Panc1 (cell line): ENCODE measurements around the gene PALD1. TPM values are rescaled to one million over a fixed set of nuclear protein-coding genes. Genes with fewer than 3 reads are reported as not detected.

ENCODE experiments used
- ATAC-seq: fragments of 200-7000 bp; cut with Tn5 transposase; 2 replicates; pipeline ENCODE4 v1.9.1; 2020; ENCODE audit warnings: mild to moderate bottlenecking, moderate library complexity
- BruUV-seq: library from RNA; stranded (reverse); fragments of 400-500 nt; replicated peaks from 2 replicates; lab custom pipeline; 2021; lab: Mats Ljungman, UMichigan
- CTCF ChIA-PET: fragments of 300-600 bp; sonication (Branson Sonifier 250); formaldehyde crosslinking; loops from one replicate; lab custom pipeline; 2022; ENCODE audit warnings: antibody characterized with exemption; lab: Charles Lee
- POLR2A ChIA-PET: fragments of 300-600 bp; sonication (Branson Sonifier 250); formaldehyde crosslinking; loops from one replicate; lab custom pipeline; 2022; ENCODE audit warnings: antibody characterized with exemption; lab: Charles Lee
- DNase-seq: peaks from one replicate; pipeline ENCODE4 v3.0.0-alpha.2; 2010; ENCODE audit warnings: low read depth, low spot score
- H3K27ac ChIP-seq: 2 replicates; pipeline ENCODE4 v1.5.1; 2011; ENCODE audit warnings: mild to moderate bottlenecking, low read length, inconsistent platforms
- H3K27me3 ChIP-seq: fragments of 200-500 bp; sonication (Bioruptor generic); 2 replicates; pipeline ENCODE4 v1.6.0; 2014; ENCODE audit warnings: low read length, inconsistent platforms; ENCODE audit not compliant: control insufficient read depth, insufficient read depth
- H3K36me3 ChIP-seq: fragments of 200-500 bp; sonication (Bioruptor generic); 2 replicates; pipeline ENCODE4 v1.5.1; 2014; ENCODE audit warnings: inconsistent platforms, mild to moderate bottlenecking, low read length, moderate library complexity; ENCODE audit not compliant: control insufficient read depth, insufficient read depth
- H3K4me1 ChIP-seq: 2 replicates; pipeline ENCODE4 v1.5.1; 2011; ENCODE audit warnings: inconsistent platforms, mild to moderate bottlenecking, low read length, moderate library complexity; ENCODE audit not compliant: control insufficient read depth, insufficient read depth
- H3K4me3 ChIP-seq, 2 experiments: 2 replicates each; pipeline ENCODE4 v1.5.1; 2011 to 2012; ENCODE audit warnings: low read depth in 2 of 2, low read length in 2 of 2, mild to moderate bottlenecking in 2 of 2, inconsistent platforms in 1 of 2, moderate library complexity in 1 of 2
- H3K9me3 ChIP-seq: fragments of 200-500 bp; sonication (Bioruptor generic); 2 replicates; pipeline ENCODE4 v1.5.1; 2014; ENCODE audit warnings: low read depth, mild to moderate bottlenecking, inconsistent platforms, low read length, moderate library complexity; ENCODE audit not compliant: control insufficient read depth, insufficient read depth
- POLR2AphosphoS5 ChIP-seq: IDR thresholded peaks from 2 replicates; pipeline ENCODE4 v1.6.1; 2012; ENCODE audit warnings: mild to moderate bottlenecking, low read depth, low read length, moderate library complexity
- SIN3A ChIP-seq: IDR thresholded peaks from 2 replicates; pipeline ENCODE4 v1.6.1; 2012; ENCODE audit warnings: low read depth, mild to moderate bottlenecking, low read length, moderate library complexity, borderline replicate concordance; ENCODE audit not compliant: insufficient read depth
- TCF7L2 ChIP-seq: IDR thresholded peaks from 2 replicates; pipeline ENCODE4 v1.6.1; 2011; ENCODE audit warnings: mild to moderate bottlenecking, low read depth, low read length, inconsistent platforms
- in situ Hi-C: cut with HindIII; loops from 2 replicates; pipeline ENCODE4 v1.10.0; 2016; ENCODE audit warnings: low sequenced_read_pairs, low pct_unique_long_range_greater_than_20kb
- intact Hi-C: fragments of 100-400 bp; cut with micrococcal nuclease; formaldehyde crosslinking; loops from one replicate; pipeline ENCODE4 v1.10.0; 2022; ENCODE audit not compliant: unreplicated experiment
- total RNA-seq: library from RNA; stranded (reverse); gene quantifications from one replicate; pipeline ENCODE4 v1.2.1, GENCODE V29; 2021; ENCODE audit not compliant: unreplicated experiment
- TF ChIP-seq, protein P1 (sequence below): fragments of 450-650 bp; IDR thresholded peaks from 2 replicates; pipeline ENCODE4 v1.5.1; 2017; ENCODE audit warnings: mild to moderate bottlenecking
- TF ChIP-seq, protein P2 (sequence below), 2 experiments: IDR thresholded peaks; 2 replicates each; pipeline ENCODE4 v1.6.1; 2011 to 2012; ENCODE audit warnings: low read depth in 2 of 2, control low read depth in 1 of 2, low read length in 1 of 2, mild to moderate bottlenecking in 1 of 2, moderate library complexity in 1 of 2; ENCODE audit not compliant: insufficient read depth in 1 of 2

The PALD1 gene
- total RNA-seq, 1 experiment from 2014 or later: 3.0 TPM

DNA sequence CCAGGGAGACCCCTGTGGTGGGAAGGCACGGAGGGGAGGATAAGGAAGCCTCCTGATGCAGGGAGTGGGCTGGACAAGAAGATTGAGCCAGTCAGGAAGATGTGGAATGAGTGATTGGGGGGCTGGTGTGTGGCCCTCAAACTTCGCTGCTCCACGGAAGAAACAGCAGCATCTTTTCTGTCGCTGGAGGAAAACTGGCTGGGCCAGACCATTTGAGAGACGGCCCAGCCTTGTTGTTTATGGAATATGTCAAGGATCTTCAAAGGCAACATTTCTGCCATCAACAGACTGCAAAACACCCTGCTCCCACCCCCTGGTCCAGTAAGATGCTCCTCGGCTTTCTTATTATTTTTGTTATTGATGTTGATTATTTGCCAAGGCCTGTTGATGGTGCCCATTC, 29.4 kb downstream of the PALD1 start:
- H3K9me3 ChIP-seq: no peaks in the 10 kb centered on the region
- DNase-seq: no peak
- in situ Hi-C loops (no loop called here), intact Hi-C loops (no loop called here)
- no peaks in the 10 kb centered on the region for H3K27me3 ChIP-seq
- H3K4me3 ChIP-seq: no peak overlapping the region
- H3K36me3 ChIP-seq: no peaks in the 10 kb centered on the region
- CTCF ChIA-PET: no interaction called here
- BruUV-seq: no TSS peak
- no peak overlapping the region for H3K27ac ChIP-seq
- TF ChIP-seq TCF7L2 (no peak), POLR2AphosphoS5 (no peak), SIN3A (no peak)
- TF ChIP-seq, protein P1, sequence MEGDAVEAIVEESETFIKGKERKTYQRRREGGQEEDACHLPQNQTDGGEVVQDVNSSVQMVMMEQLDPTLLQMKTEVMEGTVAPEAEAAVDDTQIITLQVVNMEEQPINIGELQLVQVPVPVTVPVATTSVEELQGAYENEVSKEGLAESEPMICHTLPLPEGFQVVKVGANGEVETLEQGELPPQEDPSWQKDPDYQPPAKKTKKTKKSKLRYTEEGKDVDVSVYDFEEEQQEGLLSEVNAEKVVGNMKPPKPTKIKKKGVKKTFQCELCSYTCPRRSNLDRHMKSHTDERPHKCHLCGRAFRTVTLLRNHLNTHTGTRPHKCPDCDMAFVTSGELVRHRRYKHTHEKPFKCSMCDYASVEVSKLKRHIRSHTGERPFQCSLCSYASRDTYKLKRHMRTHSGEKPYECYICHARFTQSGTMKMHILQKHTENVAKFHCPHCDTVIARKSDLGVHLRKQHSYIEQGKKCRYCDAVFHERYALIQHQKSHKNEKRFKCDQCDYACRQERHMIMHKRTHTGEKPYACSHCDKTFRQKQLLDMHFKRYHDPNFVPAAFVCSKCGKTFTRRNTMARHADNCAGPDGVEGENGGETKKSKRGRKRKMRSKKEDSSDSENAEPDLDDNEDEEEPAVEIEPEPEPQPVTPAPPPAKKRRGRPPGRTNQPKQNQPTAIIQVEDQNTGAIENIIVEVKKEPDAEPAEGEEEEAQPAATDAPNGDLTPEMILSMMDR: no peak
- TF ChIP-seq, protein P2, sequence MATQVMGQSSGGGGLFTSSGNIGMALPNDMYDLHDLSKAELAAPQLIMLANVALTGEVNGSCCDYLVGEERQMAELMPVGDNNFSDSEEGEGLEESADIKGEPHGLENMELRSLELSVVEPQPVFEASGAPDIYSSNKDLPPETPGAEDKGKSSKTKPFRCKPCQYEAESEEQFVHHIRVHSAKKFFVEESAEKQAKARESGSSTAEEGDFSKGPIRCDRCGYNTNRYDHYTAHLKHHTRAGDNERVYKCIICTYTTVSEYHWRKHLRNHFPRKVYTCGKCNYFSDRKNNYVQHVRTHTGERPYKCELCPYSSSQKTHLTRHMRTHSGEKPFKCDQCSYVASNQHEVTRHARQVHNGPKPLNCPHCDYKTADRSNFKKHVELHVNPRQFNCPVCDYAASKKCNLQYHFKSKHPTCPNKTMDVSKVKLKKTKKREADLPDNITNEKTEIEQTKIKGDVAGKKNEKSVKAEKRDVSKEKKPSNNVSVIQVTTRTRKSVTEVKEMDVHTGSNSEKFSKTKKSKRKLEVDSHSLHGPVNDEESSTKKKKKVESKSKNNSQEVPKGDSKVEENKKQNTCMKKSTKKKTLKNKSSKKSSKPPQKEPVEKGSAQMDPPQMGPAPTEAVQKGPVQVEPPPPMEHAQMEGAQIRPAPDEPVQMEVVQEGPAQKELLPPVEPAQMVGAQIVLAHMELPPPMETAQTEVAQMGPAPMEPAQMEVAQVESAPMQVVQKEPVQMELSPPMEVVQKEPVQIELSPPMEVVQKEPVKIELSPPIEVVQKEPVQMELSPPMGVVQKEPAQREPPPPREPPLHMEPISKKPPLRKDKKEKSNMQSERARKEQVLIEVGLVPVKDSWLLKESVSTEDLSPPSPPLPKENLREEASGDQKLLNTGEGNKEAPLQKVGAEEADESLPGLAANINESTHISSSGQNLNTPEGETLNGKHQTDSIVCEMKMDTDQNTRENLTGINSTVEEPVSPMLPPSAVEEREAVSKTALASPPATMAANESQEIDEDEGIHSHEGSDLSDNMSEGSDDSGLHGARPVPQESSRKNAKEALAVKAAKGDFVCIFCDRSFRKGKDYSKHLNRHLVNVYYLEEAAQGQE (IDR thresholded peaks at IDR 0.05; ENCODE audit: insufficient read depth in 1 of 2, low read depth in 2 of 2, low read length in 1 of 2): no peak
- H3K4me1 ChIP-seq: no peaks in the 10 kb centered on the region
- POLR2A ChIA-PET: no interaction called here
- no peak for ATAC-seq

DNA sequence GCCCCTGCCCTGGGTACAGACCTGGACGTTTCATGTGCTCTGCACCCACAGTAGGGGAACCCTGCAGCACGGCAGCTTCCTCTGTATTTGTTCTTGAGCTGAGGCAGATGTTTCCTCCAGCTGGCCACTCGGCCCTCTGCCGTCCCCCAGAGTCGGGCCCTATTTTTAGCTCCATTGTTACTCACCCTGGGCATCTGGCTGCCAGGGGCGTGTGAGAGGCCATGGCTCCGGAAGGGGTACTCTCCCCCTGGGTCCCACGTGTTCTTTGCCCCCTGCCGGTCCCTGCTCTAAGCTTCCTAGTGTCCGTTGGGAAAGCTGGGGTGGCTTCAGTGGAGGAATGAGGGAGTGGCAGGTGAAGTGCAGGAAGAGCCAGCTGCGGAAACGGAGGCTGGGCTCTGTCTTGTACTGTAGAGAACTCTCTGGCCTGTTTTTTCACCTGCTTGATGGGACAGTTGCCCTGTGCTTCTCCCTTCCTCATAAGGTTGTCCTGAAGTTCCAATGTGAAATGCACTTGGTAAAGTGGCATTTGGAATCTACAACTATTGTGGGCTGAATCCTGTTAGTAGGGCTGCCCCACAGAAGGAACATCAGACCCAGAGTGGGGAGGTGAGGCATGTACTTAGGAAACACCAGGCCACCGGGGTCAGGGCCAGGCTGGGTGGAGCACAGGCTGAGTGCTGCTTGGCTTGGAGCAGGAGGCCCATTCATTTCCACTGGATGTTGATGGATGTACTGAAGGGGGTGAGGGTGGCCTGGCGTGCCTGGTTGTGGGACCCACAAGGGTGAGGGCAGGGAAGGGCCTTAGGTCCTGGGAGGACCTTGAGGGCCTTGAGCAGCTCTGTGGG, 30.6 kb downstream of the PALD1 start:
- Histone ChIP-seq H3K27ac (no peak overlapping the region), H3K9me3 (no peaks in the 10 kb centered on the region), H3K4me3 (no peak overlapping the region), H3K27me3 (no peaks in the 10 kb centered on the region), H3K36me3 (no peaks in the 10 kb centered on the region), H3K4me1 (no peaks in the 10 kb centered on the region)
- intact Hi-C loops: no loop called here
- CTCF ChIA-PET: interaction anchor here (0.6 kb wide), 1 partner anchor 28 kb away, joined by 4 read pairs; no protein-coding TSS in a partner anchor
- no peak for TF ChIP-seq POLR2AphosphoS5
- TF ChIP-seq, protein P1: no peak
- TF ChIP-seq, protein P2 (IDR thresholded peaks at IDR 0.05; ENCODE audit: insufficient read depth in 1 of 2, low read depth in 2 of 2, low read length in 1 of 2): no peak
- no peak for TF ChIP-seq SIN3A
- TF ChIP-seq TCF7L2: no peak
- DNase-seq: no peak
- BruUV-seq: no TSS peak
- ATAC-seq: no peak
- POLR2A ChIA-PET: interaction anchor here (0.6 kb wide), 1 partner anchor 308 kb away, joined by 4 read pairs; no protein-coding TSS in a partner anchor
- in situ Hi-C loops: no loop called here
